ENCODE results near the gene OR5K4.

Gene OR5K4

GRCh38 chr3:98361289-98361688, 7.6 kb downstream of the OR5K4 start:
- no peak for TF ChIP-seq CTCF (conservative IDR thresholded peaks at IDR 0.05; ENCODE audit: low read depth)
- no peak overlapping the region for H3K27ac ChIP-seq
- ChIA-PET CTCF (no interaction called here), POLR2A (ENCODE audit: low non-redundant PET) (no interaction called here)
- no peak for DNase-seq (ENCODE audit: low spot score)

- no peak for DNase-seq (ENCODE audit: low spot score)
- ChIA-PET CTCF (no interaction called here), POLR2A (ENCODE audit: low non-redundant PET) (no interaction called here)
- TF ChIP-seq CTCF (conservative IDR thresholded peaks at IDR 0.05; ENCODE audit: low read depth) = no peak
- no peak overlapping the region for H3K27ac ChIP-seq
These were observed 14.0 kb downstream of the OR5K4 start for GRCh38 chr3:98367464-98368246.

GRCh38 chr3:98371186-98371585, 17.5 kb downstream of the OR5K4 start:
- TF ChIP-seq CTCF (conservative IDR thresholded peaks at IDR 0.05; ENCODE audit: low read depth) = no peak
- CTCF ChIA-PET = interaction anchor here (0.6 kb wide), 2 partner anchors 653 to 826 kb away, joined by 3 to 5 read pairs; no protein-coding TSS in a partner anchor
- H3K27ac ChIP-seq = no peak overlapping the region
- no peak for DNase-seq (ENCODE audit: low spot score)
- POLR2A ChIA-PET (ENCODE audit: low non-redundant PET) = no interaction called here

- no peak overlapping the region for H3K27ac ChIP-seq
- no peak for DNase-seq (ENCODE audit: low spot score)
- no peak for TF ChIP-seq CTCF (conservative IDR thresholded peaks at IDR 0.05; ENCODE audit: low read depth)
- ChIA-PET POLR2A (ENCODE audit: low non-redundant PET) (no interaction called here), CTCF (no interaction called here)
These were observed 18.2 kb downstream of the OR5K4 start for GRCh38 chr3:98371853-98372252.

GRCh38 chr3:98372445-98372844, 18.8 kb downstream of the OR5K4 start:
- ChIA-PET CTCF (interaction anchor here (0.7 kb wide), 1 partner anchor 248 kb away, joined by 4 read pairs; no protein-coding TSS in a partner anchor), POLR2A (ENCODE audit: low non-redundant PET) (no interaction called here)
- H3K27ac ChIP-seq = no peak overlapping the region
- TF ChIP-seq CTCF (conservative IDR thresholded peaks at IDR 0.05; ENCODE audit: low read depth) = no peak
- no peak for DNase-seq (ENCODE audit: low spot score)

GRCh38 chr3:98376631-98377030, 23.0 kb downstream of the OR5K4 start:
- DNase-seq (ENCODE audit: low spot score) = peak; percentile 4
- POLR2A ChIA-PET (ENCODE audit: low non-redundant PET) = no interaction called here
- no peak for TF ChIP-seq CTCF (conservative IDR thresholded peaks at IDR 0.05; ENCODE audit: low read depth)
- no peak overlapping the region for H3K27ac ChIP-seq
- CTCF ChIA-PET = interaction anchor here (0.7 kb wide), 1 partner anchor 10 kb away, joined by 5 read pairs; no protein-coding TSS in a partner anchor
